Measurements from ENCODE around the gene LZTR1.

GRCh38 chr22:21022955-21023614, 41.0 kb downstream of the LZTR1 start:
- TF ChIP-seq CTCF (IDR thresholded peaks at IDR 0.05) (no peak), POLR2A (IDR thresholded peaks at IDR 0.05) (no peak)

Measured in uterus (tissue), 2 donors.